ENCODE data around the gene SAMD4A.

- TF ChIP-seq CTCF (conservative IDR thresholded peaks at IDR 0.05 in 1 of 2, IDR thresholded peaks at IDR 0.05 in 1 of 2; ENCODE audit: extremely low read depth in 1 of 2, insufficient read depth in 1 of 2, low read depth in 1 of 2, low read length in 2 of 2) (no peak), EZH2 (IDR thresholded peaks at IDR 0.05; ENCODE audit: borderline replicate concordance, low read length) (no peak)
These were observed 121.3 kb downstream of the SAMD4A start for GRCh38 chr14:54688229-54688628.

Measured in mammary epithelial cell (primary cell).